GM12892 (cell line): Measurements from ENCODE around the gene PRPF31.

Source experiments
- POLR2A ChIP-seq: IDR thresholded peaks from 2 replicates; pipeline ENCODE4 v1.6.1; 2011; ENCODE audit warnings: low read depth, low read length, control low read depth
- TAF1 ChIP-seq: IDR thresholded peaks from 2 replicates; pipeline ENCODE4 v1.6.1; 2011; ENCODE audit warnings: low read depth, mild to moderate bottlenecking, control low read depth, low read length, borderline replicate concordance

DNA sequence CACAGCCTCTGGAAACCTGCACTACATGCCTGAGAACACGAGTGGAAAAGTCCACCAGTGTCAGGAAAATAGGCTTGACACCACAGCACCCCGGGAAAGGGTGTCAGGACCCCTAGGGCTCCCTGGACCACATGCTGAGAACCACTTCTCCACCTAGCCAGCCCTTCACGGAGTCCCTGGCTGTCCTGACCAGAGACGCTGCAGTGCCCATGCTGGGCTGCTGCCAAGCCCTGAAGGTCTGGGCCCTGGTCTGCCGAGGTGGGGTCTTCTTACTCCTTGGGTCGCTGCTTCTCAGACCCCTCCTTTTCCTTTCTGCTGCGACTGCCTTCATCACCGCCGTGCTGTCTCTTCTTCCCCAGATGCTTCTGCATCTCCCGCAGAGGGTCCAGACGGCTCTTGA lies 40.9 kb downstream of the PRPF31 start:
- TF ChIP-seq TAF1 (no peak), POLR2A (no peak)
